Activated effector memory CD4-positive, alpha-beta T cell treated with anti-CD3 and anti-CD28 coated beads, Interleukin-2, amount 50 U/mL, for 16 hours (primary cell): ENCODE measurements around the gene LRIT2.

ENCODE experiments used
- DNase-seq: peaks from one replicate; pipeline ENCODE4 v3.0.0-alpha.2; 2020

The LRIT2 gene

DNA sequence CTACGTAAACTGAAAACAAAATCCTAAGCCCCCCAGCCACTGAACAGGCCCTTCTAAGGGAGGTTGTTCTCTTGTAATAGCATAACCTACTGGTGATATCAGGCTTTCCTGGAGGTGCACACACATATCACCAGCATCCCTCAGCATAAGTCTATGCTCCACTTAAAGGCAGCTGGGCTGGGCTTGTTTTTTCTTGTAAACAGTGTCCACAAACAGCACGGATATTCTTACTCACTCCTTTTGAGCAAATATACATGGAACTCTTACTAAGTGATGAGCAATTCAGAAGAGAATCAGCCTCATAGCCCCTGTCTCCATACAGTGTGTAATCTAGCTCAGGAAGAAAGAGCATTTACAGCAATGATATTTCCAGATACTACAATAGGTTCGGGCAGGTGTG is 13.6 kb upstream of the LRIT2 start:
- no peak for DNase-seq

GRCh38 chr10:84237199-84238051 is 12.1 kb upstream of the LRIT2 start:
- DNase-seq = no peak

DNA sequence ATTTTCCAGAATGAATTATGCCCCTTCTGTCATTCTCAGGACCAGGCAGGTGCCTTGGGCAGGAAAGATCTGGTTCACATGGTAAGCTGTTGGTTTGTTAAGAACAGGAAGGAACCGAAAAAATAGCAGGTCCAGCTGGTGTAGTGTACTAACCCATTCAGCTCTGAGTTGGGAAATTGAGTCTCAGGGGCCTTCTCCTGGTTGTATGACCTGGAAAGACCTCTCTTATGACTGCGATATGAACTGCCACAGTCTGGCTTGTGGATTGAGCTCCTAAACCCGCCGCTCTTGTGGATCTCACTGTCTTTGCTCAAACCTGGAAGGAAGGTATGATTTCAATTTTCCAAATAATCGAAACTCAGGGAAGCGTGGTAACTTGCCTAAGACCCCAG is 11.5 kb upstream of the LRIT2 start:
- DNase-seq = no peak

DNA sequence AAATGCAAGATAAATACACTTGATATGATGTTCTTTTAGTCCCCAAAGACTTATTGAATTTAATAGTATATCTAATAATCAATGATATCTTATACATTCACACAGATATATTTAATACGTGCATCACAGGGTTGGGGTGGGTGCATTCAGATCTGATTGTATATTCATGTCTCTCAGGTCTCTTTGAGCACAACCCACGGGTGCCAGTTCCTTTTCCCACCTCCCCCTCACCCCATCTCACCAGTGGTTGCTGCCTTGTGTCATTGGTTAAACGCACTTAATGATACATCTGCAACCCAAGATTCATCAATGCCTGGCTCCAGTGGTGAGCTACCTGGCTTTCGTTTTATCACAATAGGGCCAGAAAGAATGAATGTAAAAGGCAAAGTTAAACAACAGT is 9.8 kb upstream of the LRIT2 start:
- no peak for DNase-seq

GRCh38 chr10:84234479-84234878 is 9.1 kb upstream of the LRIT2 start:
- no peak for DNase-seq

GRCh38 chr10:84233940-84234339 is 8.6 kb upstream of the LRIT2 start:
- DNase-seq = no peak

DNA sequence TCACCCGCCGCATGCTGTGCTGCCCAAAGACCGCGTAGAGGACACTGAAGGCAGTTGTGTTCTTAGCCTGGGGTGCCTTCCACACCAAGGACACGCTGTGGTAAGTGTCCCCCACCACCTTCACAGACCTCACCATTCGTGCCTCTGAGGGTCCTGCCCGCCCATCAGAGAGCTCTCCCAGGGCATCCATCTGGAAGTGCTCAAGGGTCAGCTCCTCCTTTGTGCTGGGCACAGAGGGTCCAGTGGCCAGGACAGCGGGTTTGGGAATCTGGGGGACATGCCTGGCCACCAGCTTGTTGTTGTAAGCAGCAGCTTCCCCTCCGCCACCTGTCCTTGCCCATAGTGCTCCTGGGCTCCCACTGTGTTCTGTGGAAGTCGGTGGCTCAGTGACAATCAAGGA is 7.0 kb upstream of the LRIT2 start:
- DNase-seq = no peak

GRCh38 chr10:84230359-84230758 is 5.0 kb upstream of the LRIT2 start:
- DNase-seq = no peak

DNA sequence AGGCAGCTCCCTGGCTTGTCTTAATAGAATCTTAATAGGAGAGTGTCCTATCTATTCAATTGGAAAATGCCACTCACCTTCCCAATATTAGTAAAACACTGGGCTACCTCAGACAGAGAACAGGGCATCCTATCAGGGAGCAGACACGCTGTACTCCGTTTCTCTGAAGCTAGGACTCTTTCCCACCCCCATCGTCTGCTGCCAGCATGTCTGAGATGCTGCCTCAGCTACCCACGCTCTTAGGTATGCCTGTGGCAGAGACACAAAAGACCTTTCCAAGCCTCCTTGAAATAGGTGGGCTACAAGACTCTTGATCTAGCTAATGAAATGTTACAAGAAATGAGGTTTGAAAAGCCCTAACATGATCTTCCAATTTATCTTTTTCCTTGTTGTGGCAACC is 2.5 kb upstream of the LRIT2 start:
- DNase-seq = no peak

GRCh38 chr10:84226616-84227015 is 1.3 kb upstream of the LRIT2 start:
- no peak for DNase-seq

- no peak for DNase-seq
These were observed 824 bp downstream of the LRIT2 start for GRCh38 chr10:84224411-84225028.

GRCh38 chr10:84221916-84222315 is 3.4 kb downstream of the LRIT2 start:
- DNase-seq = no peak

- no peak for DNase-seq
These were observed 7.6 kb downstream of the LRIT2 start for GRCh38 chr10:84217746-84218145.

- no peak for DNase-seq
These were observed 8.5 kb downstream of the LRIT2 start for GRCh38 chr10:84216834-84217233.

DNA sequence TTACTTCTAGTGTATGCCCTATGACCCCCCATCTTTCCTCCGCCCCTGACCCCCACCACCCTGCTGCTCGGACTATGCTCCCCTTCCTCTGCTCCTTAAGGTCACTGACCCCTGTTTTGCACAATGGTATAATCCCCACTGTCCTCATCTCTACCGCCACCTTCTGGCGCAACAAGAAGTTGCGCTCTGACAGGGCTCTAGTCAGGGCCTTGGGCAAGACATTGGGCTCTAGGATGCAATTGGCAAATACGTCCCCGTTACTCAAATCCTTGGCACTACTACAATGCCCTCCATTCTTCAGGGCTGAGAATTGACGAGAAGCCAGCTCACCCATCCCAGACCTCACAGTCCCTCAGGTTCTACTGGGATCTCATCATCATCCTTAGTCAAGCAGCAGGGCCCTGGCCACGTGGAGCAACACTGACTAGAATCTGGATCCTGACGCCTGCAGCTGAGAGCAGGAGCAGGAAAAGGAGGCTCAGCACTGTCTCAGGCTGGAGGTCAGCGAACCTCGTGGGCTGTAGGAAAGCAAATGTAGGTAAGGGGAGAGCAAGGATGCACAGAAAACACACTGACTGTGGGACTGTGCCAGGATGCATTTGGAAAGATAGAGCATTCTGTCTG is 10.6 kb downstream of the LRIT2 start:
- DNase-seq = no peak

- no peak for DNase-seq
These were observed 11.2 kb downstream of the LRIT2 start for GRCh38 chr10:84214046-84214572.

GRCh38 chr10:84213076-84213475 is 12.3 kb downstream of the LRIT2 start:
- DNase-seq = no peak

- no peak for DNase-seq
These were observed 13.3 kb downstream of the LRIT2 start for GRCh38 chr10:84212014-84212413.

- no peak for DNase-seq
These were observed 13.8 kb downstream of the LRIT2 start for GRCh38 chr10:84211566-84211965.

DNA sequence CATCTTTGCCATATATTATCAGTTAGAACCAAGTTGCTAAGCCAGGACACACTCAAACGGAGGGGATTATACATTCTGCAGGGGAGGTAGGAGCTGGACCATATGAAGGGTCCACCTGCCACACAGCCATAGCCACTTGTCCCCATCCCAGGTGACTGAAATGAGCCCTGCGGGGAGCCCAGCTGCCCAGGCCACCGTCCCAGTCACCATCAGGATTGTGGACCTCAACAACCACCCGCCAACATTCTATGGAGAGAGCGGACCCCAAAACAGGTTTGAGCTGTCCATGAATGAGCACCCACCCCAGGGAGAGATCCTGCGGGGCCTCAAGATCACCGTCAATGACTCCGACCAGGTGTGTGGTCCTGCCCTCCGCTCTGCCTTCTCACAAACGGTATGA is 17.3 kb downstream of the LRIT2 start:
- DNase-seq = peak; percentile 45

DNA sequence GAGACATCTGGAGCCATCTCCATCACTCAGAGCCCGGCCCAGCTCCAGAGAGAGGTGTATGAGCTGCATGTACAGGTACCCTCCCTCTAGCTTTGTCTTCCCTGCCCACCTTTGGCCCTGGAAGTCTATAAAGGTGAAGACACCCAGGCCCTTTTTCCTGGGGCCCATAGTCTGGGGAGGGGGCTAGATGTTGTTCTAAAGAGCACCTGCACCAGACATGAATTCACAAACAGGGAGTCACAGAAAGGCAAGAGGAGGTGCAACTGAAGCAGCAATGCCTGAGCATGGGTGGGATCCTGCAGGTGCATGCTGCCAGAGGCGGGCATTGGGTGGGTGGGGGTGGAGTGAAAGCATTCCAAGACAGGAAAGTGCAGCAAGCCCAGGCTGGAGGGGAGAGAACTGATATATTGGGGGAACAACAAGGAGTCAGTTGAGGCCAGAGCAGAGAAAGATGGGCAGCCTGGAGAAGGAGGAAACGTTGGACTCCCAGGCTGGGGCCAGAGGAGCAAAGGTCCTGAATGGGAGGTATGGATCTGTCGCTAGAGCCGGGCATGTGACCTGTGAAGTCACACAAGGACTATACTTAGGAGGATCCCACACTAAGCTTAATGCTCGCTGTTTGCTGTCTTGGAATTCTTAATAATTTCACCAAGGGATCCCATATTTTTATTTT is 19.4 kb downstream of the LRIT2 start:
- DNase-seq = no peak

GRCh38 chr10:84205049-84205852 is 20.1 kb downstream of the LRIT2 start:
- peak; percentile 79 for DNase-seq
